Measurements from ENCODE around the gene PPFIA4.

- TF ChIP-seq CTCF (IDR thresholded peaks at IDR 0.05 in 8 of 11, conservative IDR thresholded peaks at IDR 0.05 in 3 of 11) (no peak), POLR2A (IDR thresholded peaks at IDR 0.05) (no peak), POLR2AphosphoS5 (IDR thresholded peaks at IDR 0.05) (no peak)
These were observed 26.3 kb downstream of the PPFIA4 start for GRCh38 chr1:203052601-203053000.

Measured in spleen (tissue), 7 donors.